HG03045 (cell line): ENCODE results near the gene KIF26B.

Experiments
- ATAC-seq: cut with Tn5 transposase; IDR thresholded peaks from one replicate; pipeline ENCODE4 v1.9.1; 2021; ENCODE audit warnings: mild to moderate bottlenecking, moderate library complexity; ENCODE audit not compliant: unreplicated experiment

Gene KIF26B

DNA sequence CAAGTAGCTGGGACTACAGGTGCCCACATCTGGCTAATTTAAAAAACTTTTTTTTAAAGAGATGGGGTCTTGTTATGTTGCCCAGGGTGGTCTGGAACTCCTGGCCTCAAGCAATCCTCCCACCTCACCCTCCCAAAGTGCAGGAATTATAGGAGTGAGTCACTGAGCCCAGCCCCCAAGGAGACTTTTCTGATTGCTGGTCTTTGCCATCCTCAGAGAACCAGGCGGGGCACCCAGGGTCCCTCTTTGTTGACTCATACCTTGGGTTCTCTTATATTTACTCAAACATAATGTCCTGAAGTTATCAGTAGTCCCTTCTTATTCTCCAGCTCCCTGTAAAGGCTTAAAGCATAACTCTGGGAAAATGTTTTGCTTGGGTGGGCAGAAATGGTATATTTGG, 51.1 kb downstream of the KIF26B start:
- ATAC-seq: no peak

- ATAC-seq: no peak
Observed at GRCh38 chr1:245207056-245207638, 52.4 kb downstream of the KIF26B start.

DNA sequence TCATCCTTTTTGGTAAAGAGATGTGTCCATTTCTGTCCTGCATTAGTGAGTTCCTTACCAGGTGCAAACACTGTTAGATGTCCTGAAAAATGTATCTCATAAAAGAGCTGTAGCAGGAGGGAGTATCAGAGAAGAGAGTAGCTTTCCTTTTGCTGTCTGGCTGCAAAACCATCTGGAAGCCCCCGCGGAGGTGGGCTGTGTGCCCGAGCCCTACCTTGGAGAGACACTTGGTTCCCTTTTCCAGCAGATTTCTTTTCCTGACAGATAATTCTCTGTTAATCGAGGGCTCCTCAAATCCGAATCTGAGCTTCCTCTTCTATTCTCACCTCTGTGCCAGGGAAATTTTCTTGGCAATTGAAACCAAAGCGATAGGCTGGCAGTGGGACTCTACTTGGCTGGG, 53.0 kb downstream of the KIF26B start:
- ATAC-seq: no peak

GRCh38 chr1:245209658-245210435, 55.1 kb downstream of the KIF26B start:
- ATAC-seq: no peak

DNA sequence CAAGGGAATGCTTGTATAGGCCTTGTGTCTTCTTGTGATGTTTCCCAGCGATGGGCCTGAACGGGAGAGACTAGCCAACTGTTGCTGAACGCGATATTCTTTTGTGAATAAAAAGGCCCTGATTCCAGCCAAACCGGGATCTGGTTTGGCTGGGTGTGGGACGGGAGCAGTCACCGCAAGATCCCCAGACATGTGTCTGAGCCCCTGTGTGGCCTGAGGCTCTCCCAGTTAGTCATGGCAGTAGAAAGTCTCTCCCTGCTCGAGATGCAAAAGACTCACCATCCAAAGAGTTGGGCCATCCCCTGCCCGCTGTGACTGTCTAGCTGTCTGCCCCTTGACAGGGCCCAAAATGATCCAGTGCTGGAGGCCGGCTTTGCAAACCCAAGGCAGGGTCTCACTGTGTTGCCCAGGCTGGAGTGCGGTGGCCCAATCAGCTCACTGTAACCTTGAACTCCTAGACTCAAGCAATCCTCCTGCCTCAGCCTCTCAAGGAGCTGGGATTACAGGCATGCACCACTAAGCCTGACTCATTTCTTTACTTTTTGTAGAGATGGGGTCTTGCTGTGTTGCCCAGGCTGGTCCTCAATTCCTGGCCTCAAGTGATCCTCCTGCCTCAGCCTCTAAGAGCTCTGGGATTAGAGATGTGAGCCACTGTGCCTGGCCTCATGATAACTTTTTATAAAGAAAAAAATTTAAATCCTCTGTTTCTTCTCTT, 56.4 kb downstream of the KIF26B start:
- no peak for ATAC-seq

- no peak for ATAC-seq
Observed at GRCh38 chr1:245211761-245212160, 57.0 kb downstream of the KIF26B start.

DNA sequence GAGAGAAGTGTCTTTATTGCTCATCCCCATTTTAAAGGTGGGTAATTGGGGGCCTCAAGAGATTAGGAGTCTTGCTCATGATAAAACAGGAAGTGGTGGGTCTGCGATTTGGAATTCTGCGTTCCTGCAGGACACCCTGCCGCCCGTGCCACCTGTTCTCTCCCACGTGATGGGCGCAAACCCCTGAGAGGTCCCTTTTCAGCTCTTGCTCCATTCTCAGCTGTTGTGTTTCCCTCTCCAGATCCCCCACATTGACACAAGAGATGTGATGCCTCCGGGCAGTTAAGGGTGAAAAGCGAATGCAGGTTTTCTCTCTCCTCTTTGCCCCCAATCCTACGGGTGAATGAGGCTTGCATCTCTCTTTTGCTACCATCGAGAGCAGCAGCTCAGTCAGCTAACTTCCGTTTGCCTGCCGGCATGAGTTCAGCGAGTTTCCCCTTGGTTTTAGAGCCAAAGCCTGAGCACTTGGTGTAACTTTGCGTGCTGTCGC, 57.5 kb downstream of the KIF26B start:
- no peak for ATAC-seq

- no peak for ATAC-seq
Observed at GRCh38 chr1:245213066-245213831, 58.5 kb downstream of the KIF26B start.

GRCh38 chr1:245215071-245215470, 60.3 kb downstream of the KIF26B start:
- ATAC-seq: no peak

GRCh38 chr1:245216366-245217115, 61.8 kb downstream of the KIF26B start:
- no peak for ATAC-seq

GRCh38 chr1:245217853-245218608, 63.2 kb downstream of the KIF26B start:
- ATAC-seq: no peak

DNA sequence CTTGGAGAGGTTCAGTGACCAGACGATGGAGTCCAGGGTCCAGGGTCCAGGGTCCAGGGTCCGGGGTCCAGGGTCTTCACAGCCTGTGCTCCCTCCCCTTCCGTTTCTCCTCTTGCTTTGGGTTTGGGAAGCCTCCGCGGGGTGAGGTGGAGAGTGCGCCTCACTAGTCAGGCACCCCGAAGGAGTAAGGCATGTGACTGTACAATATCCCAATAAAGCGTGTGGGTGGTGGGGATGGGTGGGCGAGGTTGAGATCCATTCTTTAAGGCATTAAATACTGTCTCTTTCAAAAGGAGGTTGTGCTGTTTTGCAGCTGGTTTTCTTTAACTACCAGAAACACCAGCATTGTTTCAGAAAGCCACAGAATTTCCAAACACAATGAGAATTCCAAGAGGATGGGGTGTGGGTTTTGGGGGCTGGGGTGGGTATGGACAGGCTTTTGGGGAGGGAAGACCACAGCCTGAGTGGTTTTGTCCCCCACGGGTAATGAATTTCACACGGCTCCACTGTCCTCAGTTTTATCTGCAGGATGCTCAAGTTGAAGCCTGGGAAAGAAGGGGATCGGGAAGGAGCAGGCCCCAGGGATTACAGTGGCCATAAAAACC, 65.7 kb downstream of the KIF26B start:
- no peak for ATAC-seq

DNA sequence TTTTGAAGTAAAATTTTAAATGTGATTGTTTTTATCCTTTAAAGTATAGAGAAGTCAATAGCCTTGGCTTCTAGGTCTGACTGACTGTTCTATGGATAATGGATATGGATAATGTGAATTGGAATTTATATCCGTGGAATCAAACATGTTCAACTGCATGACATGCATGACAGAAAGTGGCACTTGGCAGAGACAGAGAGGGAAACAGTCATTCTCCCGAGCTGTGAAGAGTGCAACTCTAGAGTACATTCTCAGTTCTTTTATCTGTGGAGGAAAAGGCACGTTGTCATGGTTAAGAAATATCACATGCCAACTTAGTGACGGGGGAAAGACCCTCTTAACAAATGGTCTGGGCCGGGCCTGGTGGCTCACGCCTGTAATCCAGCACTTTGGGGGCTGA, 67.0 kb downstream of the KIF26B start:
- no peak for ATAC-seq

DNA sequence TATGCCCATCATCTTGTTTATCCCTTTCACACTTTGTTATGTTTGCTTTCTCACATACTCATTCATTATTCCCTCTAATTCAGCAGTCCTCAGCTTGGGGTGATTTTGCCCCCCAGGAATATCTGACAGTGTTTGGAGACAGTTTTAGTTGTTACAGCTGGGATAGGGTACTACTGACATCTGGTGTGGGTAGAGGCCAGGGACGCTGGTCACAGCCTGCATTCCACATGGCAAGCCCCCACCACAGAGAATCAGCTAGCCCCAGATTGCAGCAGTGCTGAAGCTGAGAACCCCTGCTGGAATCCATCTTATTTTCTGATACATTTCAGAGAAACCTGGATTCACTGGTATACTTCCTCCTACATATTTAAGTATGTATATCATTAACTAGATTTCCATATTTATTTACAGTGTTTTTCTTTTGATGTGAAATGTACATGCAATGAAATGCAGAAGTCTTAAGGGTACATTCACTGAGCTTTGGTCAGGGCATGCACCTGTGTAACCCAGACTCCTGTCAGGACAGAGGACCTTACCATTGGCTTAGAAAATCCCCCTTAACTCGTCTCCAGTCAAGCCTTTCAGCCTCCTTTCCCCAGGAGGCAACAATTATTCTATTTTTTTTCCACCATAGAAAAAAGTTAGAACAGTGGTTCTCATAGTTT, 68.3 kb downstream of the KIF26B start:
- ATAC-seq: no peak

GRCh38 chr1:245225322-245226202, 70.8 kb downstream of the KIF26B start:
- ATAC-seq: no peak

DNA sequence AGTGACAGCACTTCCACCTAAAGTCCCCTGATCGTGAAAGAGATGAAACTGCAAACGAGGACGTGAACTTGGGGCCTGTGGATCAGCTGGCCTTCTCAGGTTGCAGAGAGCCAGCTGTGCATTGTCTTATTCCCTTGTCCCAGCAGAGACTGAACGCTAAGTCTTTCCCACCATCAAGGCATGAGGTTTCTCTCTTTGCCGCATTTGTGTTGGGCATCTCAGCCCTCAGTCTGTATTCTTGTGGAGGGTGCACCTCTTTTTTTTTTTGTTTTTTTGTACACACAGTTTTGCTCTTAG, 71.4 kb downstream of the KIF26B start:
- ATAC-seq: no peak

- ATAC-seq: no peak
Observed at GRCh38 chr1:245229051-245229450, 74.3 kb downstream of the KIF26B start.

GRCh38 chr1:245232931-245233330, 78.1 kb downstream of the KIF26B start:
- no peak for ATAC-seq
